GM23248 (cell line): Measurements from ENCODE around the gene TNIK. TPM values are rescaled to one million over a fixed set of nuclear protein-coding genes. Genes with fewer than 3 reads are reported as not detected.
A peak's percentile ranks its signal among the peaks of the same experiment; 100 is the strongest.

Experiments used
- DNase-seq: peaks from one replicate; pipeline ENCODE4 v3.0.0-alpha.2; 2015
- H2AFZ ChIP-seq: fragments of 200-600 bp; sonication (generic); 2 replicates; pipeline ENCODE4 v1.6.1; 2016; ENCODE audit warnings: antibody characterized with exemption
- H3F3A ChIP-seq: fragments of 200-600 bp; sonication (generic); 2 replicates; pipeline ENCODE4 v1.6.1; 2016; ENCODE audit warnings: mild to moderate bottlenecking, antibody characterized with exemption, mixed run types; ENCODE audit not compliant: insufficient read depth
- H3K27ac ChIP-seq: fragments of 200-600 bp; sonication (generic); 2 replicates; pipeline ENCODE4 v1.5.1; 2016; ENCODE audit warnings: mild to moderate bottlenecking
- H3K27me3 ChIP-seq: fragments of 200-600 bp; sonication (generic); replicated peaks from 2 replicates; pipeline ENCODE4 v1.6.1; 2016; ENCODE audit warnings: mild to moderate bottlenecking; ENCODE audit not compliant: insufficient read depth
- H3K36me3 ChIP-seq: fragments of 200-600 bp; sonication (generic); 2 replicates; pipeline ENCODE4 v1.6.1; 2016; ENCODE audit warnings: low read depth, mild to moderate bottlenecking
- H3K4me1 ChIP-seq: fragments of 200-600 bp; sonication (generic); 2 replicates; pipeline ENCODE4 v1.6.1; 2016; ENCODE audit warnings: mild to moderate bottlenecking; ENCODE audit not compliant: insufficient read depth
- H3K4me2 ChIP-seq: fragments of 200-600 bp; sonication (generic); one replicate; pipeline ENCODE4 v1.6.1; 2016; ENCODE audit warnings: mild to moderate bottlenecking; ENCODE audit not compliant: unreplicated experiment
- H3K4me3 ChIP-seq: fragments of 200-600 bp; sonication (generic); 2 replicates; pipeline ENCODE4 v1.5.1; 2016; ENCODE audit warnings: mild to moderate bottlenecking
- H3K79me2 ChIP-seq: fragments of 200-600 bp; sonication (generic); 2 replicates; pipeline ENCODE4 v1.6.1; 2016; ENCODE audit warnings: mild to moderate bottlenecking; ENCODE audit not compliant: insufficient read depth
- H3K9ac ChIP-seq: fragments of 200-600 bp; sonication (generic); 2 replicates; pipeline ENCODE4 v1.6.1; 2016; ENCODE audit warnings: mild to moderate bottlenecking
- H3K9me2 ChIP-seq: fragments of 200-600 bp; sonication (generic); 2 replicates; pipeline ENCODE4 v1.6.1; 2016; ENCODE audit warnings: mixed run types, mild to moderate bottlenecking, moderate library complexity; ENCODE audit not compliant: insufficient read depth
- H3K9me3 ChIP-seq: fragments of 200-600 bp; sonication (generic); one replicate; pipeline ENCODE4 v1.6.1; 2017; ENCODE audit warnings: low read depth
- H4K20me1 ChIP-seq: fragments of 200-600 bp; sonication (generic); 2 replicates; pipeline ENCODE4 v1.6.0; 2016; ENCODE audit not compliant: insufficient read depth
- EZH2 ChIP-seq: fragments of 200-600 bp; sonication (generic); IDR thresholded peaks from 2 replicates; pipeline ENCODE4 v1.6.1; 2018; ENCODE audit warnings: antibody characterized with exemption, mild to moderate bottlenecking; ENCODE audit not compliant: insufficient read depth, poor library complexity, severe bottlenecking
- EZH2phosphoT487 ChIP-seq: fragments of 200-600 bp; sonication (generic); IDR thresholded peaks from 2 replicates; pipeline ENCODE4 v1.6.1; 2018; ENCODE audit warnings: antibody characterized with exemption, moderate library complexity, mild to moderate bottlenecking, low read depth; ENCODE audit not compliant: insufficient read depth
- WGBS, 2 experiments: methylation state at CpG; one replicate each; pipeline ENCODE4 v1.1.6; 2015 to 2017; ENCODE audit warnings: low lambda C conversion rate in 2 of 2, low coverage in 1 of 2; ENCODE audit errors: missing lambda C conversion rate in 2 of 2; 5-methylcytosine and 5-hydroxymethylcytosine counted together
- in situ Hi-C: fragments of 300-500 bp; cut with MboI; formaldehyde crosslinking; loops from 2 replicates; pipeline ENCODE4 v1.15.0; 2020
- polyA plus RNA-seq: library from polyadenylated mRNA; unstranded; fragments of >200 nt; fragmentation: Nextera tagmentation; extraction: Ambion mirVana; gene quantifications from 2 replicates; pipeline ENCODE4 v1.2.1, GENCODE V29; 2016
- total RNA-seq: library from RNA; depleted of rRNA; stranded (reverse); fragments of >200 nt; shearing (Covaris generic); gene quantifications from 2 replicates; pipeline ENCODE4 v1.2.3, GENCODE V29; 2014

The TNIK gene
- total and polyA plus RNA-seq, 2 experiments from 2014 or later = 0.80 to 2.3 TPM

- Histone ChIP-seq H3K79me2 (no peaks in the 10 kb centered on the region), H3K4me2 (no peak overlapping the region), H3K4me3 (no peak overlapping the region), H3K9ac (no peak overlapping the region), H3K36me3 (no peaks in the 10 kb centered on the region), H3K9me2 (no peaks in the 10 kb centered on the region), H3K27ac (no peak overlapping the region), H3K9me3 (no peaks in the 10 kb centered on the region), H3K27me3 (no peaks in the 10 kb centered on the region), H4K20me1 (no peaks in the 10 kb centered on the region), H3F3A (no peaks in the 10 kb centered on the region), H3K4me1 (no peaks in the 10 kb centered on the region), H2AFZ (no peak overlapping the region)
- no peak for DNase-seq
- TF ChIP-seq EZH2 (no peak), EZH2phosphoT487 (no peak)
- in situ Hi-C loops = no loop called here
Measured at GRCh38 chr3:171495413-171495812, 35.2 kb upstream of the TNIK start.

- no peaks in the 10 kb centered on the region for H4K20me1 ChIP-seq
- no peak overlapping the region for H2AFZ ChIP-seq
- no peaks in the 10 kb centered on the region for H3K9me3 ChIP-seq
- H3K27me3 ChIP-seq = no peaks in the 10 kb centered on the region
- no peak for TF ChIP-seq EZH2
- H3K9ac ChIP-seq = no peak overlapping the region
- no peaks in the 10 kb centered on the region for H3K79me2 ChIP-seq
- H3K4me2 ChIP-seq = no peak overlapping the region
- 75 to 80% methylated on average over 4 of the region's 4 CpGs for WGBS, 2 experiments
- H3K27ac ChIP-seq = no peak overlapping the region
- no peaks in the 10 kb centered on the region for H3K9me2 ChIP-seq
- in situ Hi-C loops = no loop called here
- H3K4me1 ChIP-seq = no peaks in the 10 kb centered on the region
- no peak for DNase-seq
- H3K36me3 ChIP-seq = no peaks in the 10 kb centered on the region
- H3K4me3 ChIP-seq = no peak overlapping the region
- no peaks in the 10 kb centered on the region for H3F3A ChIP-seq
Measured at GRCh38 chr3:171494457-171495109, 34.4 kb upstream of the TNIK start.

GRCh38 chr3:171491361-171491760, 31.2 kb upstream of the TNIK start:
- Histone ChIP-seq H3K27ac (no peak overlapping the region), H3K9ac (no peak overlapping the region), H3K4me2 (no peak overlapping the region), H3K79me2 (no peaks in the 10 kb centered on the region), H3K9me3 (no peaks in the 10 kb centered on the region), H4K20me1 (no peaks in the 10 kb centered on the region), H2AFZ (0 out of 2 replicates have a peak overlapping the region, but pooled peaks have one; percentile 7), H3K4me1 (no peaks in the 10 kb centered on the region), H3K27me3 (no peaks in the 10 kb centered on the region), H3K9me2 (no peaks in the 10 kb centered on the region), H3F3A (no peaks in the 10 kb centered on the region), H3K4me3 (no peak overlapping the region), H3K36me3 (no peaks in the 10 kb centered on the region)
- DNase-seq = no peak
- TF ChIP-seq EZH2phosphoT487 = no peak
- TF ChIP-seq EZH2 = no peak
- in situ Hi-C loops = no loop called here
- 71 to 82% methylated on average over 2 of the region's 2 CpGs for WGBS, 2 experiments

- no peak overlapping the region for H3K27ac ChIP-seq
- no peaks in the 10 kb centered on the region for H3K36me3 ChIP-seq
- no peaks in the 10 kb centered on the region for H4K20me1 ChIP-seq
- H3F3A ChIP-seq = no peaks in the 10 kb centered on the region
- H3K9me3 ChIP-seq = no peaks in the 10 kb centered on the region
- H3K4me2 ChIP-seq = no peak overlapping the region
- no peaks in the 10 kb centered on the region for H3K27me3 ChIP-seq
- H3K4me3 ChIP-seq = no peak overlapping the region
- TF ChIP-seq EZH2phosphoT487 (no peak), EZH2 (no peak)
- in situ Hi-C loops = no loop called here
- no peaks in the 10 kb centered on the region for H3K9me2 ChIP-seq
- H3K9ac ChIP-seq = no peak overlapping the region
- no peaks in the 10 kb centered on the region for H3K4me1 ChIP-seq
- H2AFZ ChIP-seq = no peak overlapping the region
- WGBS, 2 experiments = 86 to 89% methylated on average over 3 of the region's 3 CpGs
- no peak for DNase-seq
- no peaks in the 10 kb centered on the region for H3K79me2 ChIP-seq
Measured at GRCh38 chr3:171490901-171491300, 30.7 kb upstream of the TNIK start.

- H3K9ac ChIP-seq = no peak overlapping the region
- H3K9me2 ChIP-seq = no peaks in the 10 kb centered on the region
- H3K36me3 ChIP-seq = no peaks in the 10 kb centered on the region
- no peaks in the 10 kb centered on the region for H3K9me3 ChIP-seq
- H3F3A ChIP-seq = no peaks in the 10 kb centered on the region
- no peaks in the 10 kb centered on the region for H4K20me1 ChIP-seq
- TF ChIP-seq EZH2 (no peak), EZH2phosphoT487 (no peak)
- H2AFZ ChIP-seq = no peak overlapping the region
- in situ Hi-C loops = no loop called here
- no peaks in the 10 kb centered on the region for H3K79me2 ChIP-seq
- no peak overlapping the region for H3K4me3 ChIP-seq
- DNase-seq = peak; percentile 4
- H3K27ac ChIP-seq = no peak overlapping the region
- H3K4me2 ChIP-seq = no peak overlapping the region
- H3K4me1 ChIP-seq = no peaks in the 10 kb centered on the region
- no peaks in the 10 kb centered on the region for H3K27me3 ChIP-seq
- WGBS, 2 experiments = 56 to 71% methylated on average over 4 of the region's 4 CpGs
Measured at GRCh38 chr3:171489348-171489747, 29.1 kb upstream of the TNIK start.
